ENCODE measurements around the gene SLC38A10. TPM values are rescaled to one million over a fixed set of nuclear protein-coding genes. Genes with fewer than 3 reads are reported as not detected.

The SLC38A10 gene
- total RNA-seq, 1 experiment from 2014 or later = 43.8 TPM

DNA sequence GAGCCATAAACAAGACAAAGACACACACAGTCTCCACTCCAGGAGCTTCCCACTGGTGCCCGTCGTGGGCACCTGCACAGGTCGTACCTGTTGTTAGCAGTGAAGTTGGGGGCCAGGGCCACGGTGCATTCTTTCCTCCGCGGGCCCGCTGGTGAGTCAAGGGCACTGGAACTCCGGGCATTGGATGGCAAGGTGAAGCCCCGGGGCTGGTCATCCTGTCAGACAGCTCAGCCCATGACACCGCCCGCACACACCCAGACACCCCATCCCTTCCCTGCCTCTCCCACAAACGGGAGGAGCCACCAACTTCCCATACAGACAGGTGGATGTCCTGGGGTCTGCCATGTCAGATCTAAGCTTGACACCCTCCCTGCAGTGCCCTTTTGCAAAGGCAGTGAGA is 88.5 kb downstream of the SLC38A10 start:
- H3K79me1 ChIP-seq (ENCODE audit: insufficient read depth, low read depth, low read length, poor library complexity, severe bottlenecking) = no peaks in the 10 kb centered on the region
- H2AFZ ChIP-seq (ENCODE audit: low read length) = no peak overlapping the region
- DNase-seq = no peak
- H3K27ac Mint-ChIP-seq = no peak overlapping the region; a peak in 1 of 7 replicates
- no peak overlapping the region for H3K4me2 ChIP-seq (ENCODE audit: insufficient read depth, insufficient read length, low read length)
- TF ChIP-seq, protein P1, sequence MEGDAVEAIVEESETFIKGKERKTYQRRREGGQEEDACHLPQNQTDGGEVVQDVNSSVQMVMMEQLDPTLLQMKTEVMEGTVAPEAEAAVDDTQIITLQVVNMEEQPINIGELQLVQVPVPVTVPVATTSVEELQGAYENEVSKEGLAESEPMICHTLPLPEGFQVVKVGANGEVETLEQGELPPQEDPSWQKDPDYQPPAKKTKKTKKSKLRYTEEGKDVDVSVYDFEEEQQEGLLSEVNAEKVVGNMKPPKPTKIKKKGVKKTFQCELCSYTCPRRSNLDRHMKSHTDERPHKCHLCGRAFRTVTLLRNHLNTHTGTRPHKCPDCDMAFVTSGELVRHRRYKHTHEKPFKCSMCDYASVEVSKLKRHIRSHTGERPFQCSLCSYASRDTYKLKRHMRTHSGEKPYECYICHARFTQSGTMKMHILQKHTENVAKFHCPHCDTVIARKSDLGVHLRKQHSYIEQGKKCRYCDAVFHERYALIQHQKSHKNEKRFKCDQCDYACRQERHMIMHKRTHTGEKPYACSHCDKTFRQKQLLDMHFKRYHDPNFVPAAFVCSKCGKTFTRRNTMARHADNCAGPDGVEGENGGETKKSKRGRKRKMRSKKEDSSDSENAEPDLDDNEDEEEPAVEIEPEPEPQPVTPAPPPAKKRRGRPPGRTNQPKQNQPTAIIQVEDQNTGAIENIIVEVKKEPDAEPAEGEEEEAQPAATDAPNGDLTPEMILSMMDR (conservative IDR thresholded peaks at IDR 0.05) = no peak
- no peak overlapping the region for H3K14ac ChIP-seq (ENCODE audit: insufficient read depth, low read length)
- no peaks in the 10 kb centered on the region for H3K27me3 ChIP-seq (ENCODE audit: insufficient read depth, low read length)
- H2BK20ac ChIP-seq (ENCODE audit: low read depth, low read length, poor library complexity, severe bottlenecking) = no peak overlapping the region
- H2BK15ac ChIP-seq (ENCODE audit: low read depth, low read length) = no peak overlapping the region
- H3K36me3 Mint-ChIP-seq (ENCODE audit: insufficient read depth in 1 of 3, low read depth in 3 of 3) = peaks cover 0 to 38% (median 7%) of the 10 kb centered on the region in 3 experiments; a peak in 5 of 7 replicates
- H3K27ac ChIP-seq (ENCODE audit: insufficient read length, low read depth, low read length) = no peak overlapping the region
- no peak overlapping the region for H3K23ac ChIP-seq (ENCODE audit: insufficient read length, low read depth, low read length)
- H4K5ac ChIP-seq (ENCODE audit: insufficient read length, low read depth, low read length) = no peak overlapping the region
- no peaks in the 10 kb centered on the region for H3K27me3 Mint-ChIP-seq (ENCODE audit: low read depth)
- H4K91ac ChIP-seq (ENCODE audit: insufficient read length, low read depth, low read length) = no peak overlapping the region
- no peaks in the 10 kb centered on the region for H3K9me3 Mint-ChIP-seq
- no peak overlapping the region for H3K4ac ChIP-seq (ENCODE audit: low read depth, low read length)
- H3K4me1 ChIP-seq (ENCODE audit: insufficient read depth, low read length) = no peaks in the 10 kb centered on the region
- no CpG with 5 or more reads among the region's 12 CpGs for WGBS (ENCODE audit: extremely low coverage, insufficient read length, low lambda C conversion rate)
- H3K18ac ChIP-seq (ENCODE audit: insufficient read length, low read depth, low read length) = no peak overlapping the region
- H3K9ac ChIP-seq (ENCODE audit: extremely low read depth, insufficient read length, low read length) = no peak overlapping the region
- no peak overlapping the region for H2BK12ac ChIP-seq (ENCODE audit: insufficient read length, low read depth, low read length)
- H3K56ac ChIP-seq (ENCODE audit: insufficient read length, low read depth, low read length) = no peak overlapping the region
- no peaks in the 10 kb centered on the region for H3K9me3 ChIP-seq (ENCODE audit: control insufficient read depth, low read depth, low read length)
- H2BK120ac ChIP-seq (ENCODE audit: low read depth, low read length, poor library complexity, severe bottlenecking) = no peak overlapping the region
- H3K79me2 ChIP-seq (ENCODE audit: insufficient read depth, low read length) = no peaks in the 10 kb centered on the region; the same call in 1 of the 2 replicates
- H3K4me1 Mint-ChIP-seq = peaks cover 3 to 4% of the 10 kb centered on the region in 2 experiments; a peak in 1 of 4 replicates
- no peaks in the 10 kb centered on the region for H4K20me1 ChIP-seq (ENCODE audit: control insufficient read depth, insufficient read depth, insufficient read length)
- no peak overlapping the region for H2BK5ac ChIP-seq (ENCODE audit: insufficient read length, low read length)
- H4K8ac ChIP-seq (replicated peaks; ENCODE audit: insufficient read length, low read depth, low read length) = no peak overlapping the region
- no peaks in the 10 kb centered on the region for H3K23me2 ChIP-seq (ENCODE audit: insufficient read length, low read depth, low read length, poor library complexity, severe bottlenecking)
- H3K4me3 Mint-ChIP-seq = no peak overlapping the region
- H2AK5ac ChIP-seq (ENCODE audit: insufficient read length, low read length) = no peak overlapping the region
- no peak overlapping the region for H3T11ph ChIP-seq (ENCODE audit: low read length)

All from H9 (cell line).